Endodermal cell (in vitro differentiated cells): ENCODE data around the gene OGFOD3. TPM values are rescaled to one million over a fixed set of nuclear protein-coding genes. Genes with fewer than 3 reads are reported as not detected.

ENCODE experiments used
- DNase-seq: peaks from one replicate; pipeline ENCODE4 v3.0.0-alpha.2; 2017
- H3K27ac ChIP-seq: 2 replicates; pipeline ENCODE4 v1.5.1; 2013; ENCODE audit warnings: mild to moderate bottlenecking, low read depth, low read length, moderate library complexity
- H3K27me3 ChIP-seq: 2 replicates; pipeline ENCODE4 v1.6.1; 2013; ENCODE audit warnings: mild to moderate bottlenecking, low read length, moderate library complexity; ENCODE audit not compliant: insufficient read depth, control insufficient read depth, poor library complexity, severe bottlenecking
- H3K36me3 ChIP-seq: 2 replicates; pipeline ENCODE4 v1.7.0; 2013; ENCODE audit warnings: mild to moderate bottlenecking, low read length, moderate library complexity; ENCODE audit not compliant: control insufficient read depth, insufficient read depth
- H3K4me1 ChIP-seq: one replicate; pipeline ENCODE4 v1.7.0; 2013; ENCODE audit warnings: low read length; ENCODE audit not compliant: control insufficient read depth, insufficient read depth
- H3K4me3 ChIP-seq: 2 replicates; pipeline ENCODE4 v1.5.1; 2013; ENCODE audit warnings: mild to moderate bottlenecking, low read length, moderate library complexity
- H3K9ac ChIP-seq: 2 replicates; pipeline ENCODE4 v1.6.1; 2013; ENCODE audit warnings: mild to moderate bottlenecking, low read length, moderate library complexity; ENCODE audit not compliant: poor library complexity, severe bottlenecking; ENCODE audit errors: extremely low read depth
- H3K9me3 ChIP-seq: 2 replicates; pipeline ENCODE4 v1.6.1; 2013; ENCODE audit warnings: mild to moderate bottlenecking, low read length, moderate library complexity; ENCODE audit not compliant: control insufficient read depth
- H3K27ac Mint-ChIP-seq: 2 replicates; pipeline ENCODE4 v1.8.0; 2020; ENCODE audit warnings: mixed read lengths
- H3K27me3 Mint-ChIP-seq: 2 replicates; pipeline ENCODE4 v1.8.0; 2021; ENCODE audit warnings: mild to moderate bottlenecking, mixed read lengths; ENCODE audit not compliant: insufficient read depth
- H3K36me3 Mint-ChIP-seq: 2 replicates; pipeline ENCODE4 v1.8.0; 2020; ENCODE audit warnings: low read depth, mixed read lengths
- H3K4me1 Mint-ChIP-seq: 2 replicates; pipeline ENCODE4 v1.8.0; 2020; ENCODE audit warnings: mixed read lengths
- H3K4me3 Mint-ChIP-seq: 2 replicates; pipeline ENCODE4 v1.8.0; 2020; ENCODE audit warnings: mild to moderate bottlenecking, moderate library complexity, mixed read lengths
- H3K9me3 Mint-ChIP-seq: 2 replicates; pipeline ENCODE4 v1.8.0; 2020; ENCODE audit warnings: mild to moderate bottlenecking, mixed read lengths
- CTCF ChIP-seq: fragments of 200-600 bp; sonication (generic); conservative IDR thresholded peaks from 2 replicates; pipeline ENCODE4 v1.5.0; 2021; ENCODE audit warnings: antibody characterized with exemption, mild to moderate bottlenecking
- WGBS, 2 experiments: methylation state at CpG; one replicate each; pipeline versions ENCODE4 v1.1.5 to v1.1.7; 2013; ENCODE audit warnings: missing lambda C conversion rate in 2 of 2, mixed read lengths in 1 of 2; ENCODE audit not compliant: insufficient coverage in 1 of 2, insufficient read length in 1 of 2; 5-methylcytosine and 5-hydroxymethylcytosine counted together
- total RNA-seq, 2 donors: library from RNA; stranded (reverse); fragmentation: NEBNext Ultra II Directional in 1 of 2; extraction: Animal tissue kit (Norgen Biotek cat#: 25700) in 1 of 2; gene quantifications; 2 replicates in 1 of 2; 3 replicates in 1 of 2; pipeline ENCODE4 v1.2.1, GENCODE V29; 2021

The OGFOD3 gene
- total RNA-seq, 2 donors from 2014 or later, result 24.0 to 30.1 TPM

DNA sequence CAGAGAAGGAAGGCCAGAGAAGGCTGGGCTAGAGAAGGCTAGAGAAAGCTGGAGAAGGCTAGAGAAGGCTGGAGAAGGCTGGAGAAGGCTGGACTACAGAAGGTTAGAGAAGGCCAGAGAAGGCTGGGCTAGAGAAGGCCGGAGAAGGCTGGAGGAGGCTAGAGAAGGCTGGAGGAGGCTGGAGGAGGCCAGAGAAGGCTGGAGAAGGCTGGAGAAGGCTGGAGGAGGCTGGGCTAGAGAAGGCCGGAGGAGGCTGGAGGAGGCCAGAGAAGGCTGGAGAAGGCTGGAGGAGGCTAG, 6.4 kb upstream of the OGFOD3 start:
- H3K4me1 ChIP-seq, result no peaks in the 10 kb centered on the region
- no peaks in the 10 kb centered on the region for H3K4me1 Mint-ChIP-seq
- H3K9ac ChIP-seq, result no peak overlapping the region
- H3K27me3 ChIP-seq, result no peaks in the 10 kb centered on the region
- peaks cover 28% of the 10 kb centered on the region for H3K36me3 Mint-ChIP-seq
- peaks cover 15% of the 10 kb centered on the region for H3K9me3 Mint-ChIP-seq
- no peak overlapping the region for H3K4me3 ChIP-seq
- DNase-seq, result no peak
- TF ChIP-seq CTCF, result no peak
- H3K4me3 Mint-ChIP-seq, result no peak overlapping the region
- H3K27ac ChIP-seq, result no peak overlapping the region
- H3K27ac Mint-ChIP-seq, result no peak overlapping the region
- no peaks in the 10 kb centered on the region for H3K9me3 ChIP-seq
- peaks cover 7% of the 10 kb centered on the region for H3K36me3 ChIP-seq
- H3K27me3 Mint-ChIP-seq, result no peaks in the 10 kb centered on the region
- WGBS, 2 experiments, result 94 to 100% methylated on average over 1 to 2 of the region's 2 CpGs

DNA sequence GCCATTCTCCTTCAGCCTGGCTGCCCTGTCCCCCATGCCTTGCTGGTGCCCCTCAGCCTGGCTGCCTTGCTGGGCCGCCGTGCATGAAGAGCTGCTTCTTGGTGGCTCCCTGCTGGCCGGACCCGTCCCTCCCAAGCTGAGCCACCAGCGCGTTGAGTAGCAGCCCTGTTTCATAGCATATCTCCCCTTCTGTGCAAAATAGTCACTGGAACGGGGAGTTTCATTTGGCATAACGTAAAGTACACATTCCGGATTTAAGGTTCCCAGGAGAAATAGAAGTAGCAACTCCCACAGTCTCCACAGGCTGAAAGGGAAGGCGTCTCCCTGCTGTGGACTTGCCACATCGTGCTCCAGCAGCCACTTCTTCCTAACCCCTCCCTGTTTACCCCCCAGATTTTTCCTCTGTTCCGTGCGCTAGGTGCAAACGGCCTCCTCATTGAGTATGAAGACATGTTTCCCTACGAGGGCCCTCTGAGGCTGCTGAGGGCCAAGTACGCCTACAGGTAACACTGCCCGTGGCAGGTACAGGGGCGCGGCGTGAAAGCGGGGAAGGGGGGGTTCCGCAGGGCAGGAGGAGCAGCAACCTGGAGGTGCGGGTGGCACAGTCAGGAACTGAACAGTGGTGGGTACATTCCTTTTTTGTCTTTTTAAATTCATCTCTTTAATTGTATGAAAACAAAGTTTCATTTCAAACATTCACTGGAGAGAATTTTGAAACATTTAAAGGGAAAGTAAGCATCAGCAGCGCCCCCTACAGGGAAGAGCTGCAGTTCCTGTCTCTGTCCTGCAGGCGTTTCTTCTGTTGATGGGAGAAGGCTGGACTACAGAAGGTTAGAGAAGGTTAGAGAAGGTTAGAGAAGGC, 5.8 kb upstream of the OGFOD3 start:
- H3K27ac Mint-ChIP-seq, result no peak overlapping the region

GRCh38 chr17:82419540-82419939, 1.2 kb upstream of the OGFOD3 start:
- Mint-ChIP-seq H3K27ac (no peak overlapping the region), H3K4me3 (peak overlapping the region; percentile 69), H3K9me3 (peaks cover 15% of the 10 kb centered on the region), H3K27me3 (no peaks in the 10 kb centered on the region), H3K4me1 (no peaks in the 10 kb centered on the region), H3K36me3 (peaks cover 30% of the 10 kb centered on the region)
- no peak for DNase-seq
- H3K4me3 ChIP-seq, result peak overlapping the region; percentile 91
- TF ChIP-seq CTCF, result no peak
- WGBS, 2 experiments, result 90 to 95% methylated on average over 2 of the region's 2 CpGs
- no peaks in the 10 kb centered on the region for H3K27me3 ChIP-seq
- H3K9ac ChIP-seq, result no peak overlapping the region
- no peak overlapping the region for H3K27ac ChIP-seq
- no peaks in the 10 kb centered on the region for H3K4me1 ChIP-seq
- H3K36me3 ChIP-seq, result peaks cover 7% of the 10 kb centered on the region
- no peaks in the 10 kb centered on the region for H3K9me3 ChIP-seq

More for the DNA sequence above, 5.8 kb upstream of the OGFOD3 start:
- H3K36me3 Mint-ChIP-seq, result peaks cover 29% of the 10 kb centered on the region
- Histone ChIP-seq H3K36me3 (peaks cover 7% of the 10 kb centered on the region), H3K9ac (no peak overlapping the region), H3K27ac (no peak overlapping the region), H3K27me3 (no peaks in the 10 kb centered on the region), H3K9me3 (no peaks in the 10 kb centered on the region), H3K4me1 (no peaks in the 10 kb centered on the region), H3K4me3 (no peak overlapping the region)
- no peaks in the 10 kb centered on the region for H3K27me3 Mint-ChIP-seq
- no peak overlapping the region for H3K4me3 Mint-ChIP-seq
- 86% methylated on average over 16 to 24 of the region's 25 CpGs for WGBS, 2 experiments
- peaks cover 15% of the 10 kb centered on the region for H3K9me3 Mint-ChIP-seq
- no peaks in the 10 kb centered on the region for H3K4me1 Mint-ChIP-seq
- DNase-seq, result peak; percentile 90
- peak; percentile 91 for TF ChIP-seq CTCF
